Ovary (tissue), 3 donors: ENCODE data around the gene ARHGAP1.

Experiments
- EP300 ChIP-seq: sonication (generic); formaldehyde crosslinking; IDR thresholded peaks from one replicate; pipeline ENCODE4 v1.6.1; 2017; ENCODE audit warnings: antibody characterized with exemption
- TF ChIP-seq, protein P1 (sequence below), 3 donors: fragments of 450-650 bp in 2 of 3; fragments of 200-600 bp in 1 of 3; IDR thresholded peaks; one replicate each; pipeline versions ENCODE4 v1.5.1 to v1.8.0; 2016 to 2022; ENCODE audit warnings: antibody characterized with exemption in 3 of 3, mild to moderate bottlenecking in 1 of 3
- donor health status: DM: no; HTN: no; CAD: no.

DNA sequence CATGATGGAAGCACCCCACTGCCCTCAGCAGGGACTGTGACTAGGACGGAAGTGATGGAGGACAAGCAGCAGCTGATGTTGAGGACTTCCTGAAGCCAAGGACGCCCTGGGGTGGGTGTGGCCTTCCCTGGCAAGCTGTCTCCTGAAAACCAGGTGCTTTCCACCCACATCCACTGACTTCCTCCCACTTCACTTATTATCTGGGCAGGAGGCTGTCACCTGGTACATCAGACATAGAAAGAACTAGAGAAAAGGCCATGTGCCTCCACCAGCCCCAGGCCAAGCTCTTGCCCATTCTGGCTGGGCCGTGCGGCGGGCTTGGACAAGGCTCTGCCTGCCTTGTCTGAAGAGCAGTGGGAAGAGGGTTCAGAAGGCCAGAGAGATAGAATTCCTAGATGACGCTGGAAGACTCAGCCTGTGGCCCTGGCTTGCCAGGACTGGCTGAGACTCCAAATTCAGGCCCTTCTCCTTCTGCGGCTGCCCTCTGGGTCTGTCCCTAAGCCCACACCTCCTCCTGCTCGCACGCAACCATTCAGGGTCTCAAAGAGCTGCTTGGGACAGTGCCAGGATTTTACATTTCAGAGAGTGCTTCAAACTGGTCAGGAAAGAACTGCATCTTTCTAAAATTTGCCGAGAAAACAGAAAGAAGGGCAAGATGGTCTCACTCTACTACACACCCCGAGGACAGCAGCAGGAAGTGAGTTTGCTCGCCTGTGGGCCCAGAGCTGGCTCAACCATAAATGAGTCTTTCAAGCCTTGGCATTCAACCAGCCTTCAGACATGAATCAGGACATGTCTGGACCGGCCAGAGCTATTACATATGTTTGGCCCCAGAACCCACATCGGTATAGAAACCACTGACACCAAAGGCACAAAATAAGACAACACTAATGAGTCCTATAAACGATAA is 13.3 kb downstream of the ARHGAP1 start:
- TF ChIP-seq, protein P1, sequence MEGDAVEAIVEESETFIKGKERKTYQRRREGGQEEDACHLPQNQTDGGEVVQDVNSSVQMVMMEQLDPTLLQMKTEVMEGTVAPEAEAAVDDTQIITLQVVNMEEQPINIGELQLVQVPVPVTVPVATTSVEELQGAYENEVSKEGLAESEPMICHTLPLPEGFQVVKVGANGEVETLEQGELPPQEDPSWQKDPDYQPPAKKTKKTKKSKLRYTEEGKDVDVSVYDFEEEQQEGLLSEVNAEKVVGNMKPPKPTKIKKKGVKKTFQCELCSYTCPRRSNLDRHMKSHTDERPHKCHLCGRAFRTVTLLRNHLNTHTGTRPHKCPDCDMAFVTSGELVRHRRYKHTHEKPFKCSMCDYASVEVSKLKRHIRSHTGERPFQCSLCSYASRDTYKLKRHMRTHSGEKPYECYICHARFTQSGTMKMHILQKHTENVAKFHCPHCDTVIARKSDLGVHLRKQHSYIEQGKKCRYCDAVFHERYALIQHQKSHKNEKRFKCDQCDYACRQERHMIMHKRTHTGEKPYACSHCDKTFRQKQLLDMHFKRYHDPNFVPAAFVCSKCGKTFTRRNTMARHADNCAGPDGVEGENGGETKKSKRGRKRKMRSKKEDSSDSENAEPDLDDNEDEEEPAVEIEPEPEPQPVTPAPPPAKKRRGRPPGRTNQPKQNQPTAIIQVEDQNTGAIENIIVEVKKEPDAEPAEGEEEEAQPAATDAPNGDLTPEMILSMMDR (IDR thresholded peaks at IDR 0.05), result no peak
- no peak for TF ChIP-seq EP300
